ENCODE measurements around the gene TTC36. TPM values are rescaled to one million over a fixed set of nuclear protein-coding genes. Genes with fewer than 3 reads are reported as not detected.
"Not testable (repeated sequence)": the region's sequence is repeated elsewhere in the genome, so short reads cannot be mapped to it uniquely, and the experiment has no call there.

TTC36 gene
- total and polyA plus RNA-seq, 2 donors (not counting 1 experiment from before 2014, with no cell fraction given), result 0.99 TPM; not detected in 1

DNA sequence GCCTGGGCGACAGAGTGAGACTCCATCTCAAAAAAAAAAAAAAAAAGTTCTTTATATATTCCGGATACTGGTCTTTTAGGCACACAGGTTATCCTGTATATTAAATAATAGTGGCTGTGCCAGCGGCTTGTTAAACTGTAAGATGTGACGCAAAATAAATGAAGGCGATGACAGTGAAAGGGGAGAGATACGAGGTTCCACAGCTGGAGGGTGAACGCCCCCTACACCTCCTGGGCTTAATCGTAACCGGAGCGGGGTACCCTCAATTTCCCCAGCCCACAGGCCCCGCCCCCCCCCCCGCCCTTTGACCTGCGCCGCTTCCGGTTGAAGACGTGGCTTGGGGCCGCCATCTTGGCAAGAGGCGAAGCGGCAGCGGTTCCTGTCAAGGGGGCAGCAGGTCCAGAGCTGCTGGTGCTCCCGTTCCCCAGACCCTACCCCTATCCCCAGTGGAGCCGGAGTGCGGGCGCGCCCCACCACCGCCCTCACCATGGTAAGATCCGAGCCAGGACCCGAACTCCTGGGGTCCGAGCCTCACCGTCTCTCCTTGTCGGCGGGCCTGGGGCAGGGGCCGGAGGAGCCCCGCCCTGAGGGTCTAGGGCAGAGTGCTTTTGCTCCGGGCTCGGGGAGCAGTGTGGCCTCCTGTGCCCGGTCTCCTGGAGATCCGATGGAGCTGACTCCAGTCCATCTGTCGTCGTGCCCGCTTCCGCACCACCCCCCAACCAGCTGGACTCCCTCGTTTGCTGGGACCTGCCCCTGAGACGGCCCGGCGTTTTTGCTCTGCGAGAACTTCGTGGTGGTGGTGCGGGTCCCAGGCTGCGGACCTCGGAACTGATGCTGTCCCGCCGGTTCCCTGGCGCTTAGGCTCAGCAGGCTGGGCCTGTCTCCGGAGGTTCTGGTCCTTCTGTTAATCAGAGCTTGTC lies 45.0 kb downstream of the TTC36 start, which contains the start of gene ARCN1:
Gene ARCN1 (plus strand): TSS at position 349 of the 920 bp plus-strand sequence. CDS start 139 bp downstream, at position 488.
- Histone ChIP-seq H4K20me1 (ENCODE audit: control insufficient read depth, extremely low read depth, insufficient read depth, low read length) (peaks cover 2% of the 10 kb centered on the region), H3K27ac (ENCODE audit: insufficient read depth, low read length) (peak within 1 kb of the TSS; percentile 100), H3K27me3 (ENCODE audit: control insufficient read depth, insufficient read depth, low read length) (no peaks in the 10 kb centered on the region), H3K4me1 (ENCODE audit: control insufficient read depth, extremely low read depth, insufficient read depth, low read length) (no peaks in the 10 kb centered on the region), H3K79me2 (ENCODE audit: control insufficient read depth, insufficient read depth, low read length) (peaks cover 51% of the 10 kb centered on the region), H3K4me3 (replicated peaks in 1 of 4; ENCODE audit: control extremely low read depth in 1 of 4, insufficient read depth in 1 of 4, low read depth in 3 of 4, low read length in 4 of 4) (peak within 1 kb of the TSS; percentile 68 to 99 (median 96)), H2AFZ (ENCODE audit: low read length) (peak within 1 kb of the TSS; percentile 74), H3K36me3 (ENCODE audit: control insufficient read depth, insufficient read depth, low read length) (no peaks in the 10 kb centered on the region), H3K4me2 (ENCODE audit: extremely low read depth, insufficient read depth, low read length) (peak within 1 kb of the TSS; percentile 80), H3K9ac (ENCODE audit: insufficient read depth, low read length) (peak within 1 kb of the TSS; percentile 100), H3K9me3 (ENCODE audit: control insufficient read depth, insufficient read depth, low read depth, low read length) (no peaks in the 10 kb centered on the region)
- TF ChIP-seq EZH2 (IDR thresholded peaks at IDR 0.05; ENCODE audit: low read length, missing control alignments) (no peak), CTCF (conservative IDR thresholded peaks at IDR 0.05 in 1 of 2, IDR thresholded peaks at IDR 0.05 in 1 of 2; ENCODE audit: low read depth in 1 of 2, low read length in 2 of 2) (no peak)
- peak; percentile 75 to 80 for DNase-seq (ENCODE audit: low read depth in 2 of 2)

DNA sequence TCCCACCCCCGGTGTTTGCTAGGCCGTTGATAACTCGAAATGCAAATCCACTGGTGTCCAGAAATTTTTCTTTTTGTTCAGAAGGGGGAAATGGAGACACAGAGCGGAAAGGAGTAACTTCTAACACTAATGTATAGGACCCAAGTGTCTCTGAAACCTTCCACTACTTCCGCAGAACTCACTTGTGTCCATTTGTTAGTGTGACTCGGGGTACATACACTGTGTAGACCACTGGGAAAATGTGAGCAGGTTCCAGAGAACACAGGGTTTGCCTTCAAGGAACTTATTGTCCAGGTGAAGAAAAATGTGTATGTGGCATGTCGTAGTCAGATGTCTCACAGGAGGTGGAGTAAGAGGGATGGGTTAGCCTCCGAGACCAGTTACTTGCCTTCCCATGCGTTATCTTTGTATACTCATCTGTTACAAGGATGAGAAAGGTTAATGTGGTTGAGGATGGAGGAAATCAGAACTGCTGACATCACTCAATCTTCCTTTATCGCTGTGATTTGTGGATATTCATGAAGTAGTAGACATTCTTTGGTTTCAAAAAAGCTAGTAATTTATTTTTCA lies 45.8 kb downstream of the TTC36 start:
- Histone ChIP-seq H3K4me3 (replicated peaks in 1 of 4; ENCODE audit: control extremely low read depth in 1 of 4, insufficient read depth in 1 of 4, low read depth in 3 of 4, low read length in 4 of 4) (peak overlapping the region; percentile 68 to 99 (median 96)), H2AFZ (ENCODE audit: low read length) (no peak overlapping the region), H3K9me3 (ENCODE audit: control insufficient read depth, insufficient read depth, low read depth, low read length) (no peaks in the 10 kb centered on the region), H3K4me1 (ENCODE audit: control insufficient read depth, extremely low read depth, insufficient read depth, low read length) (no peaks in the 10 kb centered on the region), H3K4me2 (ENCODE audit: extremely low read depth, insufficient read depth, low read length) (peak overlapping the region; percentile 44), H3K36me3 (ENCODE audit: control insufficient read depth, insufficient read depth, low read length) (peaks cover 3% of the 10 kb centered on the region), H3K79me2 (ENCODE audit: control insufficient read depth, insufficient read depth, low read length) (peaks cover 58% of the 10 kb centered on the region), H3K27me3 (ENCODE audit: control insufficient read depth, insufficient read depth, low read length) (no peaks in the 10 kb centered on the region), H3K27ac (ENCODE audit: insufficient read depth, low read length) (peak overlapping the region; percentile 100), H4K20me1 (ENCODE audit: control insufficient read depth, extremely low read depth, insufficient read depth, low read length) (peaks cover 2% of the 10 kb centered on the region), H3K9ac (ENCODE audit: insufficient read depth, low read length) (peak overlapping the region; percentile 100)
- TF ChIP-seq EZH2 (IDR thresholded peaks at IDR 0.05; ENCODE audit: low read length, missing control alignments), result no peak
- TF ChIP-seq CTCF (conservative IDR thresholded peaks at IDR 0.05 in 1 of 2, IDR thresholded peaks at IDR 0.05 in 1 of 2; ENCODE audit: low read depth in 1 of 2, low read length in 2 of 2), result no peak
- peak; percentile 33 to 64 for DNase-seq (ENCODE audit: low read depth in 2 of 2)

DNA sequence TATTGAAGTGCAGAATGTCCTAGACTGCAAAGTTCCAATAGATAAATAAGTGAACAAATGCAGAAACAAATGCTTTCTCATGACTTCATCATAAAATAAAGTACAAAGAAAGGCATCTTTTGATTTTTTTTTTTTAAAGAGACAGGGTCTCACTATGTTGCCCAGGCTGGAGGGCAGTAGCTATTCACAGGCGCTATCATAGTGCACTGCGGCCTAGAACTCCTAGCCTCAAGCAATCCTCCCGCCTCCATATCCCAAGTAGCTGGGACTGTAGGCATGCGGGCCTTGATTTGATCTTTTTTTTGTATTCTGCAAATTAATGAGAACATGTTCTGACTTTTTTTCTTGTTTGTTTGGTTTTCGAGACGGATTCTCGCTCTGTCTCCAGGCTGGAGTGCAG lies 47.4 kb downstream of the TTC36 start:
- Histone ChIP-seq H4K20me1 (ENCODE audit: control insufficient read depth, extremely low read depth, insufficient read depth, low read length) (peaks cover 5% of the 10 kb centered on the region), H2AFZ (ENCODE audit: low read length) (no peak overlapping the region), H3K9me3 (ENCODE audit: control insufficient read depth, insufficient read depth, low read depth, low read length) (no peaks in the 10 kb centered on the region), H3K27ac (ENCODE audit: insufficient read depth, low read length) (no peak overlapping the region), H3K9ac (ENCODE audit: insufficient read depth, low read length) (no peak overlapping the region), H3K4me3 (replicated peaks in 1 of 4; ENCODE audit: control extremely low read depth in 1 of 4, insufficient read depth in 1 of 4, low read depth in 3 of 4, low read length in 4 of 4) (peak overlapping the region; percentile 6 to 99 (median 96)), H3K79me2 (ENCODE audit: control insufficient read depth, insufficient read depth, low read length) (peaks cover 70% of the 10 kb centered on the region), H3K36me3 (ENCODE audit: control insufficient read depth, insufficient read depth, low read length) (peaks cover 3% of the 10 kb centered on the region), H3K4me1 (ENCODE audit: control insufficient read depth, extremely low read depth, insufficient read depth, low read length) (no peaks in the 10 kb centered on the region), H3K4me2 (ENCODE audit: extremely low read depth, insufficient read depth, low read length) (peak overlapping the region; percentile 44), H3K27me3 (ENCODE audit: control insufficient read depth, insufficient read depth, low read length) (no peaks in the 10 kb centered on the region)
- no peak for DNase-seq (ENCODE audit: low read depth in 2 of 2)
- TF ChIP-seq CTCF (conservative IDR thresholded peaks at IDR 0.05 in 1 of 2, IDR thresholded peaks at IDR 0.05 in 1 of 2; ENCODE audit: low read depth in 1 of 2, low read length in 2 of 2) (no peak), EZH2 (IDR thresholded peaks at IDR 0.05; ENCODE audit: low read length, missing control alignments) (no peak)

GRCh38 chr11:118577995-118578394 lies 50.7 kb downstream of the TTC36 start:
- not testable (repeated sequence) for H2AFZ ChIP-seq (ENCODE audit: low read length); H3K9ac ChIP-seq (ENCODE audit: insufficient read depth, low read length); H3K4me1 ChIP-seq (ENCODE audit: control insufficient read depth, extremely low read depth, insufficient read depth, low read length); H3K27me3 ChIP-seq (ENCODE audit: control insufficient read depth, insufficient read depth, low read length); DNase-seq (ENCODE audit: low read depth in 2 of 2); H3K36me3 ChIP-seq (ENCODE audit: control insufficient read depth, insufficient read depth, low read length); H4K20me1 ChIP-seq (ENCODE audit: control insufficient read depth, extremely low read depth, insufficient read depth, low read length); H3K4me3 ChIP-seq (replicated peaks in 1 of 4; ENCODE audit: control extremely low read depth in 1 of 4, insufficient read depth in 1 of 4, low read depth in 3 of 4, low read length in 4 of 4); H3K4me2 ChIP-seq (ENCODE audit: extremely low read depth, insufficient read depth, low read length); H3K27ac ChIP-seq (ENCODE audit: insufficient read depth, low read length); H3K9me3 ChIP-seq (ENCODE audit: control insufficient read depth, insufficient read depth, low read depth, low read length)
- peaks cover 92% of the 10 kb centered on the region for H3K79me2 ChIP-seq (ENCODE audit: control insufficient read depth, insufficient read depth, low read length)

Measured in fibroblast of lung (primary cell).